ENCODE measurements around the gene CD164.

The CD164 gene

DNA sequence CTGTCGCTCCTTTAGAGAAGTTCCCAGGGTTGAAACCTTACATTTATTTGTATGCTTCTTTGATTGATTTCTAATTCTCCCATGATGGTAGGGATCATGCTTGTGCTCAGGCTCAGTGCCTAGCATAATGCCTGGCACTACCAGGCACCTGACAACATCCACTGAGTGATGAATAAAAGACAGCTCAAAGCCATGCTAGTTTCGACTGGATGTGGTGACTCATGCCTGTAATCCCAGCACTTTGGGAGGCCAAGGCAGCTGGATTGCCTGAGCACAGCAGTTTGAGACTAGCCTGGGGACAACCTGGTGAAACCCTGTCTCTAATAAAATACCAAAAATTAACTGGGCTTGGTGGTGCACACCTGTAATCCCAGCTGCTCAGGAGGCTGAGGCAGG, 11.6 kb upstream of the CD164 start:
- H3K36me3 ChIP-seq (ENCODE audit: control insufficient read depth, insufficient read depth, low read length), result no peaks in the 10 kb centered on the region
- H3K4me1 ChIP-seq (ENCODE audit: control insufficient read depth, insufficient read depth, low read length), result no peaks in the 10 kb centered on the region
- H3K27me3 ChIP-seq (ENCODE audit: control insufficient read depth, insufficient read depth, low read length), result no peaks in the 10 kb centered on the region
- H3K9ac ChIP-seq (ENCODE audit: low read length), result no peak overlapping the region
- H3K27ac ChIP-seq (ENCODE audit: low read depth, low read length), result no peak overlapping the region
- H3K4me3 ChIP-seq (ENCODE audit: low read depth, low read length), result no peak overlapping the region
- H3K9me3 ChIP-seq (ENCODE audit: control insufficient read depth, insufficient read depth, low read depth, low read length), result no peaks in the 10 kb centered on the region

DNA sequence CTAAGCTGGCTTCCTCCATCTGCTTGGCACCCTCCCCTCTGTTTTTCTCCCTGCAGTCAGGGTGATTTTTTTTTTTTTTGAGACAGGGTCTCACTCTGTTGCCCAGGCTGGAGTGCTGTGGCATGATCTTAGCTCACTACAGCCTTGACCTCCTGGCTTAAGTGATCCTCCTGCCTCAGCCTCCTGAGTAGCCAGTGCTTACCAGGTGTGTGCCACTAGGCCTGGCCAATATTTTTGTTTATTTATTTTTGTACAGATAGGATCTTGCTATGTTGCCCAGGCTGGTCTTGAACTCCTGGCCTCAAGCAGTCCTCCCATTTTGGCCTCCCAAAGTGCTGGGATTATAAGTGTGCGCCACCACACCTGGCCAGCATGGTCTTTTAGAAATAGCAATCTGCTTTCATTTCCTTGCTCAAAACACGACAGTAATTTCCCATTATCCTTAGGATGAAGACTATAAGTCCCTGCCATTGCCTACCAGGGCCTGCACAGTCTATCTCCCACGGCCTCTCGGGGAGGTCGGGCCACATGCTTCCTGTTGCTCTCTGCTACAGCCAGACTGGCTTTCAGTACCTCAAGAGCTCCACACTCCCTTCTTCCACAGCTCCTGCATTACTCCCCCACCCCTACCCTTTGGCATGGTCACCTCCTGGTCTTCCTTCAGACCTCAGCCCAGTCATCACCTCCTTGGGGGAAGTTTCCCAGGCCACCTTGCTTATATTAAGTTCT, 11.1 kb upstream of the CD164 start:
- Histone ChIP-seq H3K27ac (ENCODE audit: low read depth, low read length) (no peak overlapping the region), H3K4me1 (ENCODE audit: control insufficient read depth, insufficient read depth, low read length) (no peaks in the 10 kb centered on the region), H3K4me3 (ENCODE audit: low read depth, low read length) (no peak overlapping the region), H3K9me3 (ENCODE audit: control insufficient read depth, insufficient read depth, low read depth, low read length) (no peaks in the 10 kb centered on the region), H3K36me3 (ENCODE audit: control insufficient read depth, insufficient read depth, low read length) (no peaks in the 10 kb centered on the region), H3K9ac (ENCODE audit: low read length) (no peak overlapping the region), H3K27me3 (ENCODE audit: control insufficient read depth, insufficient read depth, low read length) (no peaks in the 10 kb centered on the region)

DNA sequence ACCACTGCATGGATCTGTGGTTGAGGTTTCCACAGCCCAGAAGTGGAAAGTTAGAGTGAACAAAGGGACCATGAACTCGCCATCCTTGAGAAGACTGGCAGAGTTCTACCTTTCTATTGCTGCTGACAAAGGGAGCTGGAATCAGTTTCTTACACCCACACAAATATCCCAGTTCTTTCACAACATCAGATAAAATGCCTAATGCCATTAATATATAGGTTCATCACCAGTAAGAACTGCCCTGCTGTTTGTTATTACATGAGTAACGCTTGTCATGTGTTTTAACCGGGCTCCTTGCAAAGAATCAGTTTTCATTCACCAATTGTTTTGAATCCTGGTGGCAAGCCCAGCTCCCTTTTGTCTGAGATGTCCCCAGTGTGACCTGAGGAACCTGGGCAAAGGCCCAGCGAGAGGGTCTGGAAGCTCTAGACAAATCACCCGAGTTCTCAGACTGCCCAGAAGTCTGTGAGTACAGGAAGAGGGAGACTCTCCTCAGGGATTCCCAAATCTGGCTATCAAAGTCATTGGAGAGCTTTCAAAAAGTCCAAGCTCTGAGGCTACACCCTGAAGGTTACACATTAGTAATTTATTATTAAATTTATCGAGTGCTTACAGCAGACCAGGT, 7.5 kb upstream of the CD164 start:
- H3K4me1 ChIP-seq (ENCODE audit: control insufficient read depth, insufficient read depth, low read length), result no peaks in the 10 kb centered on the region
- H3K9me3 ChIP-seq (ENCODE audit: control insufficient read depth, insufficient read depth, low read depth, low read length), result no peaks in the 10 kb centered on the region
- H3K9ac ChIP-seq (ENCODE audit: low read length), result no peak overlapping the region
- no peaks in the 10 kb centered on the region for H3K36me3 ChIP-seq (ENCODE audit: control insufficient read depth, insufficient read depth, low read length)
- no peak overlapping the region for H3K27ac ChIP-seq (ENCODE audit: low read depth, low read length)
- no peak overlapping the region for H3K4me3 ChIP-seq (ENCODE audit: low read depth, low read length)
- no peaks in the 10 kb centered on the region for H3K27me3 ChIP-seq (ENCODE audit: control insufficient read depth, insufficient read depth, low read length)

DNA sequence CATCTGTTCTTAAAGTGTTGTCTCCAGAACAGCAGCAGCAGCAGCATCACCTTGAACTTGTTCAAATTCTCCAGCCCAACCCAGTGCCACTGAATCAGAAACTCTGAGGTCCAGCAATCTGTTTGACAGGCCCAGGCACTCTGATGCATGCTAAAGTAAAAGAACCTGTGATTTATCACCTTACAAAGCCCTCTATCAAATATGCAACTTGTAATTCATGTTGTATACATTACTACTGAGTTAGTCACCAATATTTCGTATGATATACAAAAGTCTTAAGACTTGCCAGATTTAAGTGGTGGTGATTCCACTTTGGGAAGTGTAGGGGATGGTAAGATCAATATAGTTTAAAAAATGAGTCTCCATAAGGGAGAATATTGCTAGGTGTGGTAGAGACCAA, 6.0 kb upstream of the CD164 start:
- H3K4me3 ChIP-seq (ENCODE audit: low read depth, low read length), result no peak overlapping the region
- H3K27me3 ChIP-seq (ENCODE audit: control insufficient read depth, insufficient read depth, low read length), result no peaks in the 10 kb centered on the region
- no peaks in the 10 kb centered on the region for H3K36me3 ChIP-seq (ENCODE audit: control insufficient read depth, insufficient read depth, low read length)
- no peak overlapping the region for H3K9ac ChIP-seq (ENCODE audit: low read length)
- H3K9me3 ChIP-seq (ENCODE audit: control insufficient read depth, insufficient read depth, low read depth, low read length), result no peaks in the 10 kb centered on the region
- H3K4me1 ChIP-seq (ENCODE audit: control insufficient read depth, insufficient read depth, low read length), result peaks cover 8% of the 10 kb centered on the region; the same call in 1 of the 2 replicates
- H3K27ac ChIP-seq (ENCODE audit: low read depth, low read length), result no peak overlapping the region

DNA sequence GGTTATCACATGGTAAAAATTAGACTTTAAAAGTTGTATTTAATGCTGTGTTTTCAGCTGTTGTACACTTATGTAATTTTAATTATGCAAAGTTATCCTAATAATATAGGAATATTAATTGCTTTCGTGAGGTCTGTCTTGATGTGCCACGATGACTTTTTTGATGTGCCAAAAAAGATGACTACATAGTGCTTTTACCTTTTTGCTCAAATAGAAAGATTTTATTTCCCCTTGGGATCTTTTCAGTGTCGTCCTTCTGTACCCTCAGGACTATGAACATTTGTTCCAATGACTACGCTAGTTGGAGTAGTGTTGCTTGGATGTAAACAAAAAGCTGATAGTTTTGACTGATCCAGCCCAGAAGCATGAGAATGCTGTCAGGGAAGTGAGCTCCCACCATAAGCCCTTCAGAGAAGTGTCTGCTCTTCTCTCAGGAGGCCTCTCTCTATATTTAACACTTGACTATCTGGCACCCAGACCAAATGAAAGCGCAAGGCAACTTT, 1.2 kb upstream of the CD164 start:
- H3K27me3 ChIP-seq (ENCODE audit: control insufficient read depth, insufficient read depth, low read length), result no peaks in the 10 kb centered on the region
- peak overlapping the region; percentile 99 for H3K4me3 ChIP-seq (ENCODE audit: low read depth, low read length)
- H3K9me3 ChIP-seq (ENCODE audit: control insufficient read depth, insufficient read depth, low read depth, low read length), result no peaks in the 10 kb centered on the region
- H3K9ac ChIP-seq (ENCODE audit: low read length), result peak overlapping the region; percentile 99
- peaks cover 18% of the 10 kb centered on the region for H3K4me1 ChIP-seq (ENCODE audit: control insufficient read depth, insufficient read depth, low read length)
- no peak overlapping the region; the same call in 1 of the 2 replicates for H3K27ac ChIP-seq (ENCODE audit: low read depth, low read length)
- H3K36me3 ChIP-seq (ENCODE audit: control insufficient read depth, insufficient read depth, low read length), result peaks cover 6% of the 10 kb centered on the region; the same call in 1 of the 2 replicates

DNA sequence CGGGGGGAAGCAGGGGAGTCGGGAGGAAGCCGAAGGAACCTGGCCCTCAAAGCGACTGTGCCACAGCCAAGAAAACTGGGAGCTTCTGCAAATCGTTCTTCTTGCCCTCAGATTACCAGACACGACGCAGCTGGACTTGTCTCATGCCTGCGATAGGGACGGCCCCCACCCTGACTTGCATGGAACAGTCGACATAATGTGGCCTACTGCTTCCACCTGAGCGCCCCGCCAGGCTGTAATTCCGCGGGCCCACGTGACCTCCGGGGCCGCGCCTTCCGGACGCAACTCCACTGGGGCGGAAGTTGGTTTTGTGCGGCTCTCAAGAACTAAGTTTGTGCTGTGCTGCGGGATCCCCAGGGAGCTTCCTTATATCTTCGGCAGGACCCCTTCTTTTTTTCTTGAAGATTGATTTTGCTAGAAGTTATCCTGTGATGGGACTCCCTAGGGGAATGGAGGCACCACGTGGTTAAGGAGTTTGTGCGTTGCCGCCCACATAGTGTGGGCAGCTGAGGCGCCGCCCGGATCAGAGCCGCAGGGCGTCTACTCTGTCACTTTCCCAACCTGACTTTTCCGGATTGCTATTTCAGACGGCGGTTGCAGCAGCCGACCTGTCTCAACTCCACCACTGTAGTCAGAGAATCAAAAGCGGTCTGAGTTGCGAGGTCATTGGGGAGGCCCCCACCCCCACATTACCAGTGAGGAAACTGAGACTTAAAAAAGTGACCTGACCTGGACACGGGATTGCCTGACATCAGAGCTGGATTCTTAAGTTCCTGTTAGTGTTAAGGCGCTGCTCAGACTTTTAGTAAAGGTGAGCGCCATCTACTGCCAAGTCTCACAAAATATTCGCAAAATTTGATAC, 540 bp upstream of the CD164 start:
- Histone ChIP-seq H3K4me1 (ENCODE audit: control insufficient read depth, insufficient read depth, low read length) (peaks cover 18% of the 10 kb centered on the region), H3K27me3 (ENCODE audit: control insufficient read depth, insufficient read depth, low read length) (no peaks in the 10 kb centered on the region), H3K9me3 (ENCODE audit: control insufficient read depth, insufficient read depth, low read depth, low read length) (no peaks in the 10 kb centered on the region), H3K9ac (ENCODE audit: low read length) (peak overlapping the region; percentile 99), H3K36me3 (ENCODE audit: control insufficient read depth, insufficient read depth, low read length) (peaks cover 13% of the 10 kb centered on the region), H3K4me3 (ENCODE audit: low read depth, low read length) (peak overlapping the region; percentile 99), H3K27ac (ENCODE audit: low read depth, low read length) (peak overlapping the region; percentile 100)

DNA sequence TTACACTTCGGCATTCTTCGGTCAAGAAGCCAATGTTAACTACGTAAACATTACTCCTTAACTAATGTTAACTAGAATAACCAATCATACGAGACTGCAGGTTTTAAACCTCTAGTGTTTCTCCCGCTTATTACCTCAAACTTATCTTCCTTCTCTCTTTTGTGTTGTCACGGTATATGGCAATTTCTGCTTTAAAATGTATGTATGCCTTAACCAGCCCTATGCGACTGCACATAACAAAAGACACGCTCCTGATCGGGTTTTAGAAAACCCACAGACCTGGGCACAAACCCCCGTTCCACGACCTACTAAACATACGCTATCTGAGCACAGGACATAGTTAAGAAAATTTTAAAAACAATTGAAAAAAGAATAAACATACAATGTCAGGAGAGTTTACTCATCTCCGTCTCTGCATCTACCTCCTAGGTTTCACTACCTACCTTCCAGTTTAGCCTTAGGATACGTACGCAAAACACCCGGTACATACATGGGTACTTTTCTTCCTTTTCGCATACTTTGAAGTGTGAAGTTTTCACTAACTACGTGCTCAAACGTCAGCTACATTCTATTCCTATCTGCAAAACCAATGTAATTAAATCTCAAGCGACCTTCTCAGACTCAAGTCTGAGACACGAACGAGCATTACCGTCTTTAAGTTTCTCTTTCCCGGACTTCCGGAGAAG, 1.1 kb downstream of the CD164 start:
- peaks cover 29% of the 10 kb centered on the region for H3K36me3 ChIP-seq (ENCODE audit: control insufficient read depth, insufficient read depth, low read length)
- H3K4me3 ChIP-seq (ENCODE audit: low read depth, low read length), result peak overlapping the region; percentile 99
- no peaks in the 10 kb centered on the region for H3K27me3 ChIP-seq (ENCODE audit: control insufficient read depth, insufficient read depth, low read length)
- H3K27ac ChIP-seq (ENCODE audit: low read depth, low read length), result peak overlapping the region; percentile 100
- peak overlapping the region; percentile 99 for H3K9ac ChIP-seq (ENCODE audit: low read length)
- peaks cover 18% of the 10 kb centered on the region for H3K4me1 ChIP-seq (ENCODE audit: control insufficient read depth, insufficient read depth, low read length)
- no peaks in the 10 kb centered on the region for H3K9me3 ChIP-seq (ENCODE audit: control insufficient read depth, insufficient read depth, low read depth, low read length)

DNA sequence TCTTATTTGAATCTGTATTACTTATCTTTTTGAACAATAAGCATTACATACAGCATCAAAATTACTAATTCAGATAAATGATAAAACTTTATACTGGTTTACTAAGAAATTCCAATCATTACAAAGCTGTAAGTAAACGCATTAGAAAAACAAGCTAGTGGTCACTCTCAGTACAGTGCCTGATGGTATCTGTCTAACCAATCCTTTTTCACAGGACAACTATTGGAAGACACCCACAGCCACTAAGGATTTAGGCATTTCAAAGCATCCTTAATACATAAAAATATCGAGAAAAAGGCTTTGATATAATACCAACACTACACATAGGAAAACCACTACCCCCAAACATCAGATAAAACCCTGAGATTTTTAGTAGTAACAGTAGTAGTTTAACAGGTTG, 2.6 kb downstream of the CD164 start:
- H3K9ac ChIP-seq (ENCODE audit: low read length), result no peak overlapping the region

DNA sequence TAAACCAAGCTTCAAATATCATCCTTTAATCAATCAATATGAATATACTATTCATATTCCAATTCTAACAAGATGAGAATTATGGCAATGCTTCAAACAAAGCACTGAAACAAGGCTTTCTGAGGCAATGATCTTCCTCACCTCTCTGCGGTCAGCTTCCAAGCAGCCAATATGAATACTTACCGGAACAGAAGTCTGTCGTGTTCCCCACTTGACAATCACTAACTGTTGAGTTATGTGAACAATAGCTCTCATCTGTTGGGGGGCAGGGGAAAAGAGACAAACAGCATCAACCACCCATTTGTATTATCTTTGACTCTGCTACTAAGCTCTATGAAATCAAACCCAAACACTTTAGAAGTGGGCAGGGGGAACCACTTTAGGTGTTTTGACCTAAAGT, 4.5 kb downstream of the CD164 start:
- no peaks in the 10 kb centered on the region for H3K27me3 ChIP-seq (ENCODE audit: control insufficient read depth, insufficient read depth, low read length)
- H3K4me3 ChIP-seq (ENCODE audit: low read depth, low read length), result no peak overlapping the region
- H3K9me3 ChIP-seq (ENCODE audit: control insufficient read depth, insufficient read depth, low read depth, low read length), result no peaks in the 10 kb centered on the region
- H3K4me1 ChIP-seq (ENCODE audit: control insufficient read depth, insufficient read depth, low read length), result peaks cover 10% of the 10 kb centered on the region
- no peak overlapping the region for H3K27ac ChIP-seq (ENCODE audit: low read depth, low read length)
- no peak overlapping the region for H3K9ac ChIP-seq (ENCODE audit: low read length)
- H3K36me3 ChIP-seq (ENCODE audit: control insufficient read depth, insufficient read depth, low read length), result peaks cover 63% of the 10 kb centered on the region

More for the DNA sequence above, 2.6 kb downstream of the CD164 start:
- H3K4me1 ChIP-seq (ENCODE audit: control insufficient read depth, insufficient read depth, low read length), result peaks cover 18% of the 10 kb centered on the region
- no peak overlapping the region for H3K27ac ChIP-seq (ENCODE audit: low read depth, low read length)
- no peaks in the 10 kb centered on the region for H3K9me3 ChIP-seq (ENCODE audit: control insufficient read depth, insufficient read depth, low read depth, low read length)
- no peaks in the 10 kb centered on the region for H3K27me3 ChIP-seq (ENCODE audit: control insufficient read depth, insufficient read depth, low read length)
- H3K4me3 ChIP-seq (ENCODE audit: low read depth, low read length), result peak overlapping the region; percentile 99
- H3K36me3 ChIP-seq (ENCODE audit: control insufficient read depth, insufficient read depth, low read length), result peaks cover 44% of the 10 kb centered on the region

DNA sequence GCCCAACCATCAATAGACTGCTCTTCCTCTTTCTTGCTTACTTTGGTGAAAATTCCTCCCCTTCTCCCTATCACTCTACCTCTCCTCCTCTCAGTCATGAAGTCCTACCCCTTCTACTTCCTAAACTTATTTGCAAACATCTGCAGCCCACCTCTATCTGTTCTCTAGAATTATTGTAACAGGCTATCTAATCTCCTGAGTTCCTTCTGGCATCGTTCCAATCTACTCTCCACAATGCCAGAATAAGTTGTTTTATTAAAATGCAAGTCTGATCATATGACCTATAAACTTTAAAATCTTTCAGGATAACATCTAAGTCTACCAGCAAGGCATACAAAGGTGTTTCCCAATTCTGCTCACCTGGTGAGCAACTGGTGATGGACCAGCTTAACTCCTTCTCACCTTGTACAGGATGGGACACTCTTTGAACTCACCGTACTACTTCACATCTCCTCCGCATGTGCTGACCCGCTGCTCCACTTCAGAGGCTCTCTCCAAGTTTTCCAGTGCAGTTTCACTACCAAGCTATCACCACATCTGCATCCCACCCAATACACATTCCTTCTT, 7.9 kb downstream of the CD164 start:
- H3K27ac ChIP-seq (ENCODE audit: low read depth, low read length), result no peak overlapping the region

More for the DNA sequence above, 7.9 kb downstream of the CD164 start:
- H3K9ac ChIP-seq (ENCODE audit: low read length), result no peak overlapping the region
- H3K4me1 ChIP-seq (ENCODE audit: control insufficient read depth, insufficient read depth, low read length), result no peaks in the 10 kb centered on the region
- H3K9me3 ChIP-seq (ENCODE audit: control insufficient read depth, insufficient read depth, low read depth, low read length), result no peaks in the 10 kb centered on the region
- peaks cover 94% of the 10 kb centered on the region for H3K36me3 ChIP-seq (ENCODE audit: control insufficient read depth, insufficient read depth, low read length)
- H3K27me3 ChIP-seq (ENCODE audit: control insufficient read depth, insufficient read depth, low read length), result no peaks in the 10 kb centered on the region
- H3K4me3 ChIP-seq (ENCODE audit: low read depth, low read length), result no peak overlapping the region

All from HUES6 (cell line).